H9 (cell line): Measurements from ENCODE around the gene COL5A2. TPM values are rescaled to one million over a fixed set of nuclear protein-coding genes. Genes with fewer than 3 reads are reported as not detected.

Experiments used
- DNase-seq: peaks from one replicate; pipeline ENCODE4 v3.0.0-alpha.2; 2017
- H2AFZ ChIP-seq: one replicate; pipeline ENCODE4 v1.6.1; 2013; ENCODE audit warnings: mild to moderate bottlenecking, low read length, control low read depth, moderate library complexity
- H2AK5ac ChIP-seq: 2 replicates; pipeline ENCODE4 v1.6.1; 2013; ENCODE audit warnings: low read length, control low read depth, mixed read lengths; ENCODE audit not compliant: insufficient read length
- H2BK120ac ChIP-seq: one replicate; pipeline ENCODE4 v1.6.1; 2013; ENCODE audit warnings: low read depth, mild to moderate bottlenecking, low read length, control low read depth, inconsistent platforms; ENCODE audit not compliant: poor library complexity, severe bottlenecking
- H2BK12ac ChIP-seq: 2 replicates; pipeline ENCODE4 v1.6.1; 2013; ENCODE audit warnings: low read length, control low read depth, mixed read lengths, low read depth; ENCODE audit not compliant: insufficient read length
- H2BK15ac ChIP-seq: 2 replicates; pipeline ENCODE4 v1.6.1; 2013; ENCODE audit warnings: low read depth, low read length, control low read depth
- H2BK20ac ChIP-seq: one replicate; pipeline ENCODE4 v1.6.1; 2013; ENCODE audit warnings: low read depth, mild to moderate bottlenecking, low read length, control low read depth, inconsistent platforms; ENCODE audit not compliant: poor library complexity, severe bottlenecking
- H2BK5ac ChIP-seq: 2 replicates; pipeline ENCODE4 v1.6.1; 2013; ENCODE audit warnings: low read length, control low read depth, mixed read lengths; ENCODE audit not compliant: insufficient read length
- H3K14ac ChIP-seq: 2 replicates; pipeline ENCODE4 v1.6.1; 2013; ENCODE audit warnings: low read length, control low read depth; ENCODE audit not compliant: insufficient read depth
- H3K18ac ChIP-seq: 2 replicates; pipeline ENCODE4 v1.6.1; 2013; ENCODE audit warnings: low read depth, mild to moderate bottlenecking, mixed read lengths, low read length, control low read depth; ENCODE audit not compliant: insufficient read length
- H3K23ac ChIP-seq: 2 replicates; pipeline ENCODE4 v1.6.1; 2013; ENCODE audit warnings: low read length, control low read depth, mixed read lengths, low read depth; ENCODE audit not compliant: insufficient read length
- H3K23me2 ChIP-seq: 2 replicates; pipeline ENCODE4 v1.6.1; 2013; ENCODE audit warnings: low read depth, mild to moderate bottlenecking, mixed read lengths, low read length, control low read depth; ENCODE audit not compliant: insufficient read length, poor library complexity, severe bottlenecking
- H3K27ac ChIP-seq: 2 replicates; pipeline ENCODE4 v1.5.1; 2013; ENCODE audit warnings: low read length, control low read depth, mixed read lengths, low read depth; ENCODE audit not compliant: insufficient read length
- H3K27me3 ChIP-seq: 2 replicates; pipeline ENCODE4 v1.6.1; 2013; ENCODE audit warnings: low read length, control low read depth, inconsistent platforms; ENCODE audit not compliant: insufficient read depth
- H3K4ac ChIP-seq: 2 replicates; pipeline ENCODE4 v1.6.1; 2013; ENCODE audit warnings: low read depth, mild to moderate bottlenecking, control low read depth, inconsistent platforms, low read length, moderate library complexity
- H3K4me1 ChIP-seq: 2 replicates; pipeline ENCODE4 v1.6.1; 2013; ENCODE audit warnings: low read length, control low read depth, inconsistent platforms; ENCODE audit not compliant: insufficient read depth
- H3K4me2 ChIP-seq: 2 replicates; pipeline ENCODE4 v1.6.1; 2013; ENCODE audit warnings: low read length, control low read depth, mixed read lengths; ENCODE audit not compliant: insufficient read length, insufficient read depth
- H3K56ac ChIP-seq: 2 replicates; pipeline ENCODE4 v1.6.1; 2013; ENCODE audit warnings: low read depth, mild to moderate bottlenecking, mixed read lengths, low read length, control low read depth; ENCODE audit not compliant: insufficient read length
- H3K79me1 ChIP-seq: 2 replicates; pipeline ENCODE4 v1.6.1; 2013; ENCODE audit warnings: low read depth, mild to moderate bottlenecking, moderate library complexity, low read length, control low read depth, inconsistent platforms; ENCODE audit not compliant: insufficient read depth, poor library complexity, severe bottlenecking
- H3K79me2 ChIP-seq: 2 replicates; pipeline ENCODE4 v1.6.1; 2013; ENCODE audit warnings: low read length, control low read depth, inconsistent platforms; ENCODE audit not compliant: insufficient read depth
- H3K9ac ChIP-seq: 2 replicates; pipeline ENCODE4 v1.6.1; 2013; ENCODE audit warnings: low read length, control low read depth, mixed read lengths; ENCODE audit not compliant: insufficient read length; ENCODE audit errors: extremely low read depth
- H3K9me3 ChIP-seq: one replicate; pipeline ENCODE4 v1.6.1; 2013; ENCODE audit warnings: low read depth, low read length, inconsistent platforms; ENCODE audit not compliant: control insufficient read depth
- H3T11ph ChIP-seq: one replicate; pipeline ENCODE4 v1.6.1; 2013; ENCODE audit warnings: mild to moderate bottlenecking, low read length, control low read depth, inconsistent platforms
- H4K20me1 ChIP-seq: one replicate; pipeline ENCODE4 v1.6.1; 2013; ENCODE audit not compliant: control insufficient read depth, insufficient read length, insufficient read depth
- H4K5ac ChIP-seq: 2 replicates; pipeline ENCODE4 v1.6.1; 2013; ENCODE audit warnings: low read depth, mild to moderate bottlenecking, mixed read lengths, low read length, control low read depth; ENCODE audit not compliant: insufficient read length
- H4K8ac ChIP-seq: replicated peaks from 2 replicates; pipeline ENCODE4 v1.6.1; 2013; ENCODE audit warnings: low read length, control low read depth, mixed read lengths, low read depth; ENCODE audit not compliant: insufficient read length
- H4K91ac ChIP-seq: 2 replicates; pipeline ENCODE4 v1.6.1; 2013; ENCODE audit warnings: low read depth, mild to moderate bottlenecking, moderate library complexity, mixed read lengths, low read length, control low read depth; ENCODE audit not compliant: insufficient read length
- H3K27ac Mint-ChIP-seq, 3 experiments: 2 replicates in 2 of 3; 3 replicates in 1 of 3; pipeline ENCODE4 v1.8.0; 2020 to 2021; ENCODE audit warnings: mixed read lengths in 3 of 3, mild to moderate bottlenecking in 1 of 3, moderate library complexity in 1 of 3
- H3K27me3 Mint-ChIP-seq: 2 replicates; pipeline ENCODE4 v1.8.0; 2021; ENCODE audit warnings: low read depth, mild to moderate bottlenecking, moderate library complexity, mixed read lengths
- H3K36me3 Mint-ChIP-seq, 3 experiments: 2 replicates in 2 of 3; 3 replicates in 1 of 3; pipeline ENCODE4 v1.8.0; 2020 to 2021; ENCODE audit warnings: low read depth in 3 of 3, mixed read lengths in 3 of 3; ENCODE audit not compliant: insufficient read depth in 1 of 3
- H3K4me1 Mint-ChIP-seq, 2 experiments: 2 replicates each; pipeline ENCODE4 v1.8.0; 2020; ENCODE audit warnings: mixed read lengths in 2 of 2
- H3K4me3 Mint-ChIP-seq, 2 experiments: 2 replicates in 1 of 2; 3 replicates in 1 of 2; pipeline ENCODE4 v1.8.0; 2020 to 2021; ENCODE audit warnings: mild to moderate bottlenecking in 2 of 2, mixed read lengths in 2 of 2, moderate library complexity in 1 of 2
- H3K9me3 Mint-ChIP-seq, 2 experiments: 2 replicates in 1 of 2; 3 replicates in 1 of 2; pipeline ENCODE4 v1.8.0; 2020; ENCODE audit warnings: mild to moderate bottlenecking in 2 of 2, mixed read lengths in 2 of 2, moderate library complexity in 1 of 2
- CTCF ChIP-seq: fragments of 200-600 bp; sonication (generic); conservative IDR thresholded peaks from 3 replicates; pipeline ENCODE4 v1.8.0; 2021; ENCODE audit warnings: antibody characterized with exemption, mild to moderate bottlenecking
- WGBS: extraction: QIAGEN DNeasy Blood & Tissue Kit; methylation state at CpG from one replicate; pipeline ENCODE4 v1.1.7; 2013; ENCODE audit warnings: missing lambda C conversion rate, low lambda C conversion rate, mixed read lengths; ENCODE audit not compliant: insufficient read length; ENCODE audit errors: extremely low coverage; 5-methylcytosine and 5-hydroxymethylcytosine counted together
- total RNA-seq: library from RNA; stranded (reverse); gene quantifications from 2 replicates; pipeline ENCODE4 v1.2.1, GENCODE V29; 2021

Gene COL5A2
- total RNA-seq, 1 experiment from 2014 or later = 10.5 TPM

DNA sequence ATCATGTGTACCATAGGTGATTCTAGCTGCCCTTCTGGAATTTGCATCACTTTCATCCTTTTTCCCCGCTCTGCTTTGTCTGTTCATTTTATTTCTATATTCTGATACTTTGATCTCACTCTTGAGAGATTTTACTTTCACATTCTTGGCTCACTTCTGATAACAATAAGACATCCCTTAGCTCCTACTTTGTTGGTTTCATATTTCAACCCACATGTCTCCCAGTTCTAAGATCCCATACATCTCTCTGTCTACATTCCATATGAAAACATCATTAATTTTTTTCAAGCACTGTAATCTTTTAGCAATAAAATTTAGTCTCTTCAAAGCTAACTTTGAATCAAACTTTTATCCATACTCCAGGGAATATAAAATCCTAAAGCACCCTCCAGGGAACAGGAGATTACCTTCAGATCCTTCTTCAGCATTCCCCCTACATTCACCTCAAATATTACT, 129.8 kb downstream of the COL5A2 start:
- H2BK5ac ChIP-seq = no peak overlapping the region
- no peak overlapping the region for H3K14ac ChIP-seq
- H3K18ac ChIP-seq = no peak overlapping the region
- no peak for DNase-seq
- no peak overlapping the region for H3K27ac ChIP-seq
- no peak overlapping the region for H2AK5ac ChIP-seq
- no peak for TF ChIP-seq CTCF
- no peaks in the 10 kb centered on the region for H3K79me1 ChIP-seq
- H3K4me1 ChIP-seq = no peaks in the 10 kb centered on the region
- H3K4ac ChIP-seq = no peak overlapping the region
- Mint-ChIP-seq H3K4me1 (no peaks in the 10 kb centered on the region; a peak in 1 of 4 replicates), H3K9me3 (no peaks in the 10 kb centered on the region), H3K27me3 (no peaks in the 10 kb centered on the region), H3K4me3 (no peak overlapping the region), H3K36me3 (no peaks in the 10 kb centered on the region), H3K27ac (no peak overlapping the region; a peak in 1 of 7 replicates)
- H3K27me3 ChIP-seq = no peaks in the 10 kb centered on the region
- H2AFZ ChIP-seq = no peak overlapping the region
- no peak overlapping the region for H2BK120ac ChIP-seq
- H4K91ac ChIP-seq = no peak overlapping the region
- no peaks in the 10 kb centered on the region for H3K9me3 ChIP-seq
- no CpG with 5 or more reads among the region's 1 CpG for WGBS
- no peak overlapping the region for H2BK12ac ChIP-seq
- H4K20me1 ChIP-seq = no peaks in the 10 kb centered on the region
- H4K5ac ChIP-seq = no peak overlapping the region
- H3K23ac ChIP-seq = no peak overlapping the region
- H2BK20ac ChIP-seq = no peak overlapping the region
- H3T11ph ChIP-seq = no peak overlapping the region
- H3K56ac ChIP-seq = no peak overlapping the region
- H3K23me2 ChIP-seq = no peaks in the 10 kb centered on the region
- H2BK15ac ChIP-seq = no peak overlapping the region
- H3K9ac ChIP-seq = no peak overlapping the region
- H4K8ac ChIP-seq = no peak overlapping the region
- no peak overlapping the region for H3K4me2 ChIP-seq
- H3K79me2 ChIP-seq = no peaks in the 10 kb centered on the region
